K562 (cell line): ENCODE data around the gene OR8B4. TPM values are rescaled to one million over a fixed set of nuclear protein-coding genes. Genes with fewer than 3 reads are reported as not detected.
A peak's percentile ranks its signal among the peaks of the same experiment; 100 is the strongest.

Experiments used
- ARID1B ChIP-seq: fragments of 450-650 bp; IDR thresholded peaks from 2 replicates; pipeline ENCODE4 v1.6.1; 2016; ENCODE audit warnings: antibody characterized with exemption, mild to moderate bottlenecking, inconsistent platforms
- BHLHE40 ChIP-seq: IDR thresholded peaks from 2 replicates; pipeline ENCODE4 v1.6.1; 2011; ENCODE audit warnings: low read length, improper control_type of control experiment
- CC2D1A ChIP-seq: fragments of 450-650 bp; IDR thresholded peaks from 2 replicates; pipeline ENCODE4 v1.6.1; 2017; ENCODE audit warnings: mild to moderate bottlenecking
- CEBPB ChIP-seq: fragments of 450-650 bp; IDR thresholded peaks from 2 replicates; pipeline ENCODE4 v1.6.1; 2016; ENCODE audit warnings: missing genetic modification characterization, missing compliant biosample characterization
- EWSR1 ChIP-seq: fragments of 450-650 bp; IDR thresholded peaks from 2 replicates; pipeline ENCODE4 v1.6.1; 2018; ENCODE audit warnings: borderline replicate concordance, mild to moderate bottlenecking, low read depth, moderate library complexity; ENCODE audit not compliant: partially characterized antibody
- HDAC3 ChIP-seq: fragments of 450-650 bp; IDR thresholded peaks from 2 replicates; pipeline ENCODE4 v1.6.1; 2018; ENCODE audit warnings: borderline replicate concordance, mild to moderate bottlenecking, moderate library complexity; ENCODE audit not compliant: partially characterized antibody
- HNRNPH1 ChIP-seq: fragments of 200-400 bp; formaldehyde crosslinking; optimal IDR thresholded peaks from 2 replicates; pipeline ENCODE3; 2017; ENCODE audit warnings: low read depth, mild to moderate bottlenecking, low read length, moderate library complexity
- KLF6 ChIP-seq: fragments of 250-450 bp; sonication (Bioruptor Pico); IDR thresholded peaks from 2 replicates; pipeline ENCODE4 v1.4.0; 2020; ENCODE audit warnings: mild to moderate bottlenecking, moderate library complexity, borderline replicate concordance
- NCOA1 ChIP-seq: fragments of 450-650 bp; IDR thresholded peaks from 2 replicates; pipeline ENCODE4 v1.6.1; 2016; ENCODE audit warnings: low read depth
- NONO ChIP-seq, 2 experiments: fragments of 200-400 bp in 1 of 2; fragments of 450-650 bp in 1 of 2; formaldehyde crosslinking in 1 of 2; IDR thresholded peaks; 2 replicates each; pipeline ENCODE4 v1.6.1; 2017; ENCODE audit warnings: low read depth in 2 of 2, mild to moderate bottlenecking in 2 of 2, moderate library complexity in 2 of 2, low read length in 1 of 2
- NR2C1 ChIP-seq, 2 experiments: fragments of 450-650 bp; IDR thresholded peaks; 2 replicates each; pipeline ENCODE4 v1.6.1; 2017; ENCODE audit warnings: mild to moderate bottlenecking in 2 of 2, antibody characterized with exemption in 1 of 2, inconsistent platforms in 1 of 2, missing compliant biosample characterization in 1 of 2, missing genetic modification characterization in 1 of 2
- SNRNP70 ChIP-seq: fragments of 200-400 bp; formaldehyde crosslinking; optimal IDR thresholded peaks from 2 replicates; pipeline ENCODE3; 2017; ENCODE audit warnings: low read depth, low read length
- STAT5B ChIP-seq: fragments of 250-450 bp; sonication (Bioruptor Pico); IDR thresholded peaks from 2 replicates; pipeline ENCODE4 v1.8.0; 2021; ENCODE audit warnings: mild to moderate bottlenecking, inconsistent platforms
- TAF15 ChIP-seq: fragments of 200-400 bp; formaldehyde crosslinking; IDR thresholded peaks from 2 replicates; pipeline ENCODE4 v1.6.1; 2017; ENCODE audit warnings: mild to moderate bottlenecking, low read depth, low read length, moderate library complexity
- TAL1 ChIP-seq: fragments of 450-650 bp; IDR thresholded peaks from 2 replicates; pipeline ENCODE4 v1.6.1; 2016; ENCODE audit warnings: mild to moderate bottlenecking
- TCF3 ChIP-seq: sonication (generic); formaldehyde crosslinking; IDR thresholded peaks from 2 replicates; pipeline ENCODE4 v1.4.0; 2020; ENCODE audit warnings: mild to moderate bottlenecking, missing genetic modification reagents
- ZNF639 ChIP-seq, 2 experiments: fragments of 200-800 bp in 1 of 2; sonication (Bioruptor generic) in 1 of 2; sonication (generic) in 1 of 2; formaldehyde crosslinking in 1 of 2; IDR thresholded peaks in 1 of 2; conservative IDR thresholded peaks in 1 of 2; 2 replicates each; pipeline versions ENCODE4 v1.5.0 to v1.6.1; 2016 to 2020; ENCODE audit warnings: missing compliant biosample characterization in 1 of 2, missing genetic modification characterization in 1 of 2, missing genetic modification reagents in 1 of 2
- polyA plus RNA-seq, 8 experiments: library from polyadenylated mRNA; depleted of rRNA in 4 of 8; stranded (reverse) in 5 of 8; unstranded in 3 of 8; fragments of >200 nt; fragmentation: Nextera tagmentation in 2 of 8; fragmentation: Illumina TruSeq in 1 of 8; extraction: Ambion mirVana in 2 of 8; extraction: Trizol in 1 of 8; gene quantifications; 2 replicates each; pipeline versions ENCODE4 v1.2.1 to v1.2.3, GENCODE V29; 2011 to 2014; ENCODE audit warnings: inconsistent platforms in 1 of 8, missing spikeins in 1 of 8
- total RNA-seq, 7 experiments: library from RNA; depleted of rRNA in 6 of 7; stranded (reverse); fragments of >200 nt in 6 of 7; fragmentation: Illumina TruSeq in 2 of 7; extraction: Trizol in 2 of 7; gene quantifications; 2 replicates each; pipeline versions ENCODE4 v1.2.1 to v1.2.3, GENCODE V29; 2011 to 2021; ENCODE audit warnings: low replicate concordance in 1 of 7
- TF ChIP-seq, protein P1 (sequence below): sonication (generic); formaldehyde crosslinking; IDR thresholded peaks from 2 replicates; pipeline ENCODE4 v1.8.1; 2023; ENCODE audit warnings: mild to moderate bottlenecking, missing genetic modification reagents, moderate library complexity

Gene OR8B4
- total and polyA plus RNA-seq, 9 of the 15 experiments (the other 6 are each of a cell fraction or from before 2014, with no cell fraction given), result not detected

DNA sequence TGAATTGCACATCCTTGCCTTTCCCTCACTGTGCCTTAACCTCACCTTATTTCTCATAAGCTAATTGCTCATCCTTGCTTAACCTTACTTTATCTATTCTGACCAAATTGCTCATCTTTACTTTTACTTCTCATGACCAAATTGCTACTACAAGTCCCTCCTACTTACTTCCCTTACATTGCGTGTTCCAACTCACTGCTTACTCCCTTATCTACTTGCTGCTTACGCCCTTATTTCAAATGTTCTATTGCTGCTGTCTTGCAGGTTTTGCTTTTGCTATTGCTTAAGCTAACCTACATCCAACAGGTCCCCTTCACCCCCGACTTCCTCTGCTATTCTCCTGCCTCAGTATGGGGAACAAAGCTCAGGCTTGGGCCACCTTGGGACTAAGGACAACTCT lies 48.4 kb downstream of the OR8B4 start (continued):
- TF ChIP-seq EWSR1, result no peak
- TF ChIP-seq NCOA1, result no peak
- TF ChIP-seq ZNF639 (CRISPR knock-in tag; conservative IDR thresholded peaks at IDR 0.05 in 1 of 2, IDR thresholded peaks at IDR 0.05 in 1 of 2), result no peak
- TF ChIP-seq KLF6 (CRISPR knock-in tag), result no peak
- no peak for TF ChIP-seq NR2C1 (IDR thresholded peaks at IDR 0.05)
- no peak for TF ChIP-seq NR2C1 (tag; IDR thresholded peaks at IDR 0.05)
- TF ChIP-seq SNRNP70, result no peak
- TF ChIP-seq TAL1, result peak; percentile 38
- no peak for TF ChIP-seq HDAC3
- no peak for TF ChIP-seq TAF15
- peak; percentile 40; the same call in 1 of the 2 replicates for TF ChIP-seq CEBPB (tag)
- TF ChIP-seq, protein P1, sequence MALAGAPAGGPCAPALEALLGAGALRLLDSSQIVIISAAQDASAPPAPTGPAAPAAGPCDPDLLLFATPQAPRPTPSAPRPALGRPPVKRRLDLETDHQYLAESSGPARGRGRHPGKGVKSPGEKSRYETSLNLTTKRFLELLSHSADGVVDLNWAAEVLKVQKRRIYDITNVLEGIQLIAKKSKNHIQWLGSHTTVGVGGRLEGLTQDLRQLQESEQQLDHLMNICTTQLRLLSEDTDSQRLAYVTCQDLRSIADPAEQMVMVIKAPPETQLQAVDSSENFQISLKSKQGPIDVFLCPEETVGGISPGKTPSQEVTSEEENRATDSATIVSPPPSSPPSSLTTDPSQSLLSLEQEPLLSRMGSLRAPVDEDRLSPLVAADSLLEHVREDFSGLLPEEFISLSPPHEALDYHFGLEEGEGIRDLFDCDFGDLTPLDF (CRISPR knock-in tag), result no peak
- no peak for TF ChIP-seq CC2D1A
- TF ChIP-seq BHLHE40, result no peak
- TF ChIP-seq STAT5B (CRISPR knock-in tag), result no peak
- TF ChIP-seq HNRNPH1, result no peak
- TF ChIP-seq TCF3 (CRISPR knock-in tag), result peak; percentile 45; the same call in 1 of the 2 replicates
- peak; percentile 47 for TF ChIP-seq ARID1B
- no peak for TF ChIP-seq NONO (IDR thresholded peaks at IDR 0.05; ENCODE audit: low read depth in 2 of 2, low read length in 1 of 2)

Other genes with a start within 250 kb of the OR8B4 start
Only the 7 nearest of the 14 such genes appear.
- gene OR8D1, start 110.9 kb downstream of the OR8B4 start, total RNA-seq (2014; rRNA removed), result not detected in 2 replicates
- not detected in 2 replicates for gene OR8D1, start 110.9 kb downstream of the OR8B4 start, total RNA-seq (2014; rRNA removed; fragmentation: Illumina TruSeq; extraction: Trizol)
- gene OR8D1, start 110.9 kb downstream of the OR8B4 start, total RNA-seq (2015; rRNA removed; fragmentation: Illumina TruSeq; extraction: Trizol), result not detected in 2 replicates
- gene OR8D1, start 110.9 kb downstream of the OR8B4 start, total RNA-seq (2021), result not detected in 2 replicates
- not detected in 2 replicates for gene OR8D1, start 110.9 kb downstream of the OR8B4 start, polyA plus RNA-seq (2011; rRNA removed)
- not detected in 2 replicates for gene OR8D1, start 110.9 kb downstream of the OR8B4 start, polyA plus RNA-seq (2014; fragmentation: Illumina TruSeq; extraction: Trizol)
- under 1 TPM; 0.08 to 0.55 TPM for gene OR8D1, start 110.9 kb downstream of the OR8B4 start, polyA plus RNA-seq (2014; fragmentation: Nextera tagmentation; extraction: Ambion mirVana)
- gene OR8D1, start 110.9 kb downstream of the OR8B4 start, polyA plus RNA-seq (2014; rRNA removed), result not detected in 2 replicates
- gene OR8D2, start 104.7 kb downstream of the OR8B4 start, total RNA-seq (2014; rRNA removed), result not detected in 2 replicates
- gene OR8D2, start 104.7 kb downstream of the OR8B4 start, total RNA-seq (2014; rRNA removed; fragmentation: Illumina TruSeq; extraction: Trizol), result not detected in 2 replicates
- gene OR8D2, start 104.7 kb downstream of the OR8B4 start, total RNA-seq (2015; rRNA removed; fragmentation: Illumina TruSeq; extraction: Trizol), result not detected in 2 replicates
- not detected in 2 replicates for gene OR8D2, start 104.7 kb downstream of the OR8B4 start, total RNA-seq (2021)
- gene OR8D2, start 104.7 kb downstream of the OR8B4 start, polyA plus RNA-seq (2011; rRNA removed), result not detected in 2 replicates
- gene OR8D2, start 104.7 kb downstream of the OR8B4 start, polyA plus RNA-seq (2014; fragmentation: Illumina TruSeq; extraction: Trizol), result not detected in 2 replicates
- gene OR8D2, start 104.7 kb downstream of the OR8B4 start, polyA plus RNA-seq (2014; fragmentation: Nextera tagmentation; extraction: Ambion mirVana), result under 1 TPM; 0.06 to 0.21 TPM
- not detected in 2 replicates for gene OR8D2, start 104.7 kb downstream of the OR8B4 start, polyA plus RNA-seq (2014; rRNA removed)
- gene OR8B2, start 40.4 kb downstream of the OR8B4 start, total RNA-seq (2014; rRNA removed), result not detected in 2 replicates
- not detected in 2 replicates for gene OR8B2, start 40.4 kb downstream of the OR8B4 start, total RNA-seq (2014; rRNA removed; fragmentation: Illumina TruSeq; extraction: Trizol)
- not detected in 2 replicates for gene OR8B2, start 40.4 kb downstream of the OR8B4 start, total RNA-seq (2015; rRNA removed; fragmentation: Illumina TruSeq; extraction: Trizol)
- gene OR8B2, start 40.4 kb downstream of the OR8B4 start, total RNA-seq (2021), result not detected in 2 replicates
- gene OR8B2, start 40.4 kb downstream of the OR8B4 start, polyA plus RNA-seq (2011; rRNA removed), result not detected in 2 replicates
- not detected in 2 replicates for gene OR8B2, start 40.4 kb downstream of the OR8B4 start, polyA plus RNA-seq (2014; fragmentation: Illumina TruSeq; extraction: Trizol)
- gene OR8B2, start 40.4 kb downstream of the OR8B4 start, polyA plus RNA-seq (2014; fragmentation: Nextera tagmentation; extraction: Ambion mirVana), result under 1 TPM in 1 of 2 experiments, not detected in 1; 0.56 TPM
- gene OR8B2, start 40.4 kb downstream of the OR8B4 start, polyA plus RNA-seq (2014; rRNA removed), result not detected in 2 replicates
- not detected in 2 replicates for gene OR8B3, start 25.8 kb downstream of the OR8B4 start, total RNA-seq (2014; rRNA removed)
- not detected in 2 replicates for gene OR8B3, start 25.8 kb downstream of the OR8B4 start, total RNA-seq (2014; rRNA removed; fragmentation: Illumina TruSeq; extraction: Trizol)
- gene OR8B3, start 25.8 kb downstream of the OR8B4 start, total RNA-seq (2015; rRNA removed; fragmentation: Illumina TruSeq; extraction: Trizol), result not detected in 2 replicates
- not detected in 2 replicates for gene OR8B3, start 25.8 kb downstream of the OR8B4 start, total RNA-seq (2021)
- not detected in 2 replicates for gene OR8B3, start 25.8 kb downstream of the OR8B4 start, polyA plus RNA-seq (2011; rRNA removed)
- gene OR8B3, start 25.8 kb downstream of the OR8B4 start, polyA plus RNA-seq (2014; fragmentation: Illumina TruSeq; extraction: Trizol), result not detected in 2 replicates
- gene OR8B3, start 25.8 kb downstream of the OR8B4 start, polyA plus RNA-seq (2014; fragmentation: Nextera tagmentation; extraction: Ambion mirVana), result under 1 TPM in 1 of 2 experiments, not detected in 1; 0.13 TPM
- not detected in 2 replicates for gene OR8B3, start 25.8 kb downstream of the OR8B4 start, polyA plus RNA-seq (2014; rRNA removed)
- gene OR8B8, start 20.8 kb upstream of the OR8B4 start, total RNA-seq (2014; rRNA removed), result not detected in 2 replicates
- gene OR8B8, start 20.8 kb upstream of the OR8B4 start, total RNA-seq (2014; rRNA removed; fragmentation: Illumina TruSeq; extraction: Trizol), result not detected in 2 replicates
- gene OR8B8, start 20.8 kb upstream of the OR8B4 start, total RNA-seq (2015; rRNA removed; fragmentation: Illumina TruSeq; extraction: Trizol), result not detected in 2 replicates
- not detected in 2 replicates for gene OR8B8, start 20.8 kb upstream of the OR8B4 start, total RNA-seq (2021)
- not detected in 2 replicates for gene OR8B8, start 20.8 kb upstream of the OR8B4 start, polyA plus RNA-seq (2011; rRNA removed)
- gene OR8B8, start 20.8 kb upstream of the OR8B4 start, polyA plus RNA-seq (2014; fragmentation: Illumina TruSeq; extraction: Trizol), result not detected in 2 replicates
- under 1 TPM in 1 of 2 experiments, not detected in 1; 0.18 TPM for gene OR8B8, start 20.8 kb upstream of the OR8B4 start, polyA plus RNA-seq (2014; fragmentation: Nextera tagmentation; extraction: Ambion mirVana)
- gene OR8B8, start 20.8 kb upstream of the OR8B4 start, polyA plus RNA-seq (2014; rRNA removed), result not detected in 2 replicates
- gene OR8B12, start 118.8 kb upstream of the OR8B4 start, total RNA-seq (2014; rRNA removed), result not detected in 2 replicates
- gene OR8B12, start 118.8 kb upstream of the OR8B4 start, total RNA-seq (2014; rRNA removed; fragmentation: Illumina TruSeq; extraction: Trizol), result not detected in 2 replicates
- gene OR8B12, start 118.8 kb upstream of the OR8B4 start, total RNA-seq (2015; rRNA removed; fragmentation: Illumina TruSeq; extraction: Trizol), result not detected in 2 replicates
- gene OR8B12, start 118.8 kb upstream of the OR8B4 start, total RNA-seq (2021), result not detected in 2 replicates
- gene OR8B12, start 118.8 kb upstream of the OR8B4 start, polyA plus RNA-seq (2011; rRNA removed), result not detected in 2 replicates
- not detected in 2 replicates for gene OR8B12, start 118.8 kb upstream of the OR8B4 start, polyA plus RNA-seq (2014; fragmentation: Illumina TruSeq; extraction: Trizol)
- under 1 TPM in 1 of 2 experiments, not detected in 1; 0.06 TPM for gene OR8B12, start 118.8 kb upstream of the OR8B4 start, polyA plus RNA-seq (2014; fragmentation: Nextera tagmentation; extraction: Ambion mirVana)
- not detected in 2 replicates for gene OR8B12, start 118.8 kb upstream of the OR8B4 start, polyA plus RNA-seq (2014; rRNA removed)
- gene OR8A1, start 145.1 kb upstream of the OR8B4 start, total RNA-seq (2014; rRNA removed), result 0.27 and 0.33 TPM in 2 replicates
- gene OR8A1, start 145.1 kb upstream of the OR8B4 start, total RNA-seq (2014; rRNA removed; fragmentation: Illumina TruSeq; extraction: Trizol), result 1.5 and 2.0 TPM in 2 replicates
- 2.3 and 2.7 TPM in 2 replicates for gene OR8A1, start 145.1 kb upstream of the OR8B4 start, total RNA-seq (2015; rRNA removed; fragmentation: Illumina TruSeq; extraction: Trizol)
- 1.4 and 1.7 TPM in 2 replicates for gene OR8A1, start 145.1 kb upstream of the OR8B4 start, total RNA-seq (2021)
- gene OR8A1, start 145.1 kb upstream of the OR8B4 start, polyA plus RNA-seq (2011; rRNA removed), result 1.5 and 2.6 TPM in 2 replicates
- 1.4 and 1.9 TPM in 2 replicates for gene OR8A1, start 145.1 kb upstream of the OR8B4 start, polyA plus RNA-seq (2014; fragmentation: Illumina TruSeq; extraction: Trizol)
- under 1 TPM; 0.48 to 0.63 TPM for gene OR8A1, start 145.1 kb upstream of the OR8B4 start, polyA plus RNA-seq (2014; fragmentation: Nextera tagmentation; extraction: Ambion mirVana)
- gene OR8A1, start 145.1 kb upstream of the OR8B4 start, polyA plus RNA-seq (2014; rRNA removed), result 0.46 and 1.0 TPM in 2 replicates